GM21737 (cell line): ENCODE measurements around the gene GTF3C5.
"Not testable (repeated sequence)": the region's sequence is repeated elsewhere in the genome, so short reads cannot be mapped to it uniquely, and the experiment has no call there.

Experiments
- ATAC-seq: cut with Tn5 transposase; IDR thresholded peaks from one replicate; pipeline ENCODE4 v1.9.1; 2021; ENCODE audit warnings: mild to moderate bottlenecking, moderate library complexity; ENCODE audit not compliant: unreplicated experiment

Gene GTF3C5

GRCh38 chr9:132995879-132996278, 34.9 kb upstream of the GTF3C5 start:
- no peak for ATAC-seq

GRCh38 chr9:132996526-132996925, 34.3 kb upstream of the GTF3C5 start:
- ATAC-seq: no peak

- ATAC-seq: no peak
Observed at GRCh38 chr9:132997591-132997990, 33.2 kb upstream of the GTF3C5 start.

GRCh38 chr9:132998221-132998620, 32.6 kb upstream of the GTF3C5 start:
- not testable (repeated sequence) for ATAC-seq

- no peak for ATAC-seq
Observed at GRCh38 chr9:132998831-132999635, 31.8 kb upstream of the GTF3C5 start.

GRCh38 chr9:133002147-133003070, 28.4 kb upstream of the GTF3C5 start:
- ATAC-seq: no peak

- ATAC-seq: no peak
Observed at GRCh38 chr9:133003071-133003461, 27.7 kb upstream of the GTF3C5 start.

- no peak for ATAC-seq
Observed at GRCh38 chr9:133003671-133004090, 27.1 kb upstream of the GTF3C5 start.

GRCh38 chr9:133004091-133004998, 26.5 kb upstream of the GTF3C5 start:
- no peak for ATAC-seq

- ATAC-seq: no peak
Observed at GRCh38 chr9:133004999-133005760, 25.6 kb upstream of the GTF3C5 start.

GRCh38 chr9:133005957-133006356, 24.8 kb upstream of the GTF3C5 start:
- no peak for ATAC-seq

GRCh38 chr9:133006731-133007352, 24.0 kb upstream of the GTF3C5 start:
- no peak for ATAC-seq

GRCh38 chr9:133008406-133008805, 22.4 kb upstream of the GTF3C5 start:
- no peak for ATAC-seq

GRCh38 chr9:133008824-133009223, 22.0 kb upstream of the GTF3C5 start:
- no peak for ATAC-seq

- ATAC-seq: no peak
Observed at GRCh38 chr9:133009906-133010582, 20.8 kb upstream of the GTF3C5 start.

- no peak for ATAC-seq
Observed at GRCh38 chr9:133014696-133015095, 16.1 kb upstream of the GTF3C5 start.

GRCh38 chr9:133023117-133023890, 7.5 kb upstream of the GTF3C5 start:
- ATAC-seq: no peak

GRCh38 chr9:133026426-133026825, 4.4 kb upstream of the GTF3C5 start:
- no peak for ATAC-seq
